GM10248 (cell line): ENCODE measurements around the gene CLDN15.
A peak's percentile ranks its signal among the peaks of the same experiment; 100 is the strongest.

Experiments
- CTCF ChIA-PET: fragments of 300-600 bp; sonication (Branson Sonifier 250); formaldehyde crosslinking; extraction: SDS; loops from one replicate; lab custom pipeline; 2021; ENCODE audit warnings: antibody characterized with exemption; lab: Yijun Ruan, JAX
- POLR2A ChIA-PET: fragments of 350-650 bp; sonication (Branson Sonifier 250); formaldehyde crosslinking; extraction: SDS; loops from one replicate; lab custom pipeline; 2020; ENCODE audit warnings: antibody characterized with exemption; lab: Yijun Ruan, JAX
- DNase-seq: peaks from one replicate; pipeline ENCODE4 v3.0.0; 2012; ENCODE audit errors: extremely low spot score
- CTCF ChIP-seq: IDR thresholded peaks from 2 replicates; pipeline ENCODE4 v1.5.1; 2012; ENCODE audit warnings: mild to moderate bottlenecking, low read depth; ENCODE audit errors: extremely low read depth, missing control alignments, control extremely low read depth

Gene CLDN15

GRCh38 chr7:101223528-101223927 is 14.1 kb downstream of the CLDN15 start:
- DNase-seq, result no peak
- ChIA-PET CTCF (interaction anchor here (1.0 to 1.9 kb wide), 2 partner anchors 21 to 50 kb away, joined by 4 to 10 read pairs; partner anchors contain the start of gene FIS1), POLR2A (no interaction called here)
- no peak for TF ChIP-seq CTCF

GRCh38 chr7:101222275-101222830 is 15.2 kb downstream of the CLDN15 start:
- no peak for DNase-seq
- TF ChIP-seq CTCF, result no peak
- CTCF ChIA-PET, result interaction anchor here (1.0 to 1.9 kb wide), 5 partner anchors 16 to 78 kb away, joined by 3 to 10 read pairs (median 4); partner anchors contain the start of genes CLDN15 and FIS1
- POLR2A ChIA-PET, result no interaction called here

GRCh38 chr7:101220295-101220694 is 17.3 kb downstream of the CLDN15 start:
- DNase-seq, result no peak
- CTCF ChIA-PET, result interaction anchor here (0.8 to 5.7 kb wide), 5 partner anchors 9 to 143 kb away, joined by 3 to 68 read pairs (median 4); partner anchors contain the start of gene FIS1
- no peak for TF ChIP-seq CTCF
- POLR2A ChIA-PET, result no interaction called here

GRCh38 chr7:101218236-101219125 is 19.1 kb downstream of the CLDN15 start:
- no peak for TF ChIP-seq CTCF
- CTCF ChIA-PET, result interaction anchor here (1.1 to 5.7 kb wide), 16 partner anchors 9 to 85 kb away, joined by 3 to 68 read pairs (median 5); partner anchors contain the start of gene FIS1
- DNase-seq, result no peak
- POLR2A ChIA-PET, result interaction anchor here (0.8 to 1.5 kb wide), 4 partner anchors 8 to 344 kb away, joined by 3 to 6 read pairs (median 4); partner anchors contain the start of genes CLDN15 and SRRT

- TF ChIP-seq CTCF, result peak; percentile 15
- ChIA-PET CTCF (interaction anchor here (1.1 to 5.7 kb wide), 18 partner anchors 8 to 84 kb away, joined by 3 to 68 read pairs (median 4); partner anchors contain the start of gene FIS1), POLR2A (interaction anchor here (0.5 to 1.5 kb wide), 5 partner anchors 9 to 343 kb away, joined by 3 to 6 read pairs (median 3); partner anchors contain the start of genes CLDN15 and SRRT)
- DNase-seq, result peak; percentile 99
Observed at GRCh38 chr7:101217388-101218235, 20.0 kb downstream of the CLDN15 start, which contains the start of the genes PLOD3 and ZNHIT1. Gene PLOD3 (minus strand): TSS chr7:101217581. CDS start chr7:101217274, 307 bp downstream. Gene ZNHIT1 (plus strand): TSS chr7:101218165. CDS start chr7:101218196, 31 bp downstream.
